Activated T-cell treated with anti-CD3 and anti-CD28 coated beads, Interleukin-2, amount 50 U/mL, for 1 hour (primary cell): Measurements from ENCODE around the gene PIGH.
"Not testable (repeated sequence)": the region's sequence is repeated elsewhere in the genome, so short reads cannot be mapped to it uniquely, and the experiment has no call there.

Experiments
- DNase-seq: peaks from one replicate; pipeline ENCODE4 v3.0.0-alpha.2; 2020

PIGH gene, protein sequence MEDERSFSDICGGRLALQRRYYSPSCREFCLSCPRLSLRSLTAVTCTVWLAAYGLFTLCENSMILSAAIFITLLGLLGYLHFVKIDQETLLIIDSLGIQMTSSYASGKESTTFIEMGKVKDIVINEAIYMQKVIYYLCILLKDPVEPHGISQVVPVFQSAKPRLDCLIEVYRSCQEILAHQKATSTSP

GRCh38 chr14:67599698-67600561 is at the start of gene PIGH:
Gene PIGH, minus strand, starts transcription at chr14:67600268. Its CDS starts 65 bp downstream, at chr14:67600203.
- DNase-seq = peak; percentile 97

DNA sequence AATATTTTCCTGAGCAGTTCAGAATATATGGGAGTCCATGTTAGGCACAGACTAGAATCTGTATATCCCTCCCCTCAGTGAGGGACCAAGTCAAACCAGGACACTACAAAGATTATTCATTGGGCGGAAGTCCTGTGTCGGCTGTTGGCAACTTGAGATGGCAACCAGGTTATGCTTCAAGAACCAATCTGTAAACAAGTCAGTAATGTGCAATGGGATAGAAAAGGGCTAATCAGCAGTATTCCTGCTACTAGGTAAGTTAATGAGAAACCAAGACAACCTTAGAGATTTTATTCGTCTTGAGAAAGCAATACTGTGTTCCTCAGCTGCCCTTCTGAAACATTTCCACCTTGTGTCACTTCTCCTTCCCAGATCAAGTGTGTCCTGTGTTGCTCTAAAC is 46.1 kb upstream of the PIGH start:
- DNase-seq = no peak

DNA sequence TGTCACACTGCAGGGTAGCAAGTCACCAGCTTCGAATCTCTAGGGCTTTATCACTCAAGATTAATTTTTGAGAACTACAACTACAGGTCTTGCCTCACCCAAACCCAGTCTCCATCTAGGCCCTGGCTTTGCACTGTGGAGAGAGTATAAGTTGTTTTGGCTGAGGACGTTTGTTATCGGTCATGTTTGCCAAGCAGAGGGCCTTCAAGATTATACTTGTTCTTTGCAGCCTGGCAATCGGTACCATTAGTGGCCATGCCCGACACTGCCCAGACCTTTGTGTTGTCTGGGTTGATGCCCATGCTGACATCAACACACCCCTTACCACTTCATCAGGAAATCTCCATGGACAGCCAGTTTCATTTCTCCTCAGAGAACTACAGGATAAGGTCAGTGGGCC is 45.3 kb upstream of the PIGH start:
- no peak for DNase-seq

DNA sequence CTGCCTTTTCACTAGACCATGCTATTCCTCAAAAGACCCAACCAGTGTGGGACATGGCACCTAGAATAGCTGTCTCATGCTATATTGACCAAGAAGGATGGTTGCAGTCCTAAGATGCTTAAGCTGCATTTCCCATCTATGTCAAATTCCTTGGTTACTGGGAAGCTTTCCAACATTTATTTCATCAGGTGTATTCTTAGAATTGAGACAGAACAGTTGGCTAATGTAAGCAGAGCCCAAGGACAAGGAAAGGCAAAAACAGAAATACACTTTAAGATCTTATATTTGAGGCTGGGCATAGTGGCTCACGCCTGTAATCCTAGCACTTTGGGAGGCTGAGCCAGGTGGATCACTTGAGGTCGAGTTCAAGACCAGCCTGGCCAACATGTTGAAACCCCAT is 44.4 kb upstream of the PIGH start:
- DNase-seq = no peak

GRCh38 chr14:67643713-67644112 is 43.6 kb upstream of the PIGH start:
- DNase-seq = no peak

DNA sequence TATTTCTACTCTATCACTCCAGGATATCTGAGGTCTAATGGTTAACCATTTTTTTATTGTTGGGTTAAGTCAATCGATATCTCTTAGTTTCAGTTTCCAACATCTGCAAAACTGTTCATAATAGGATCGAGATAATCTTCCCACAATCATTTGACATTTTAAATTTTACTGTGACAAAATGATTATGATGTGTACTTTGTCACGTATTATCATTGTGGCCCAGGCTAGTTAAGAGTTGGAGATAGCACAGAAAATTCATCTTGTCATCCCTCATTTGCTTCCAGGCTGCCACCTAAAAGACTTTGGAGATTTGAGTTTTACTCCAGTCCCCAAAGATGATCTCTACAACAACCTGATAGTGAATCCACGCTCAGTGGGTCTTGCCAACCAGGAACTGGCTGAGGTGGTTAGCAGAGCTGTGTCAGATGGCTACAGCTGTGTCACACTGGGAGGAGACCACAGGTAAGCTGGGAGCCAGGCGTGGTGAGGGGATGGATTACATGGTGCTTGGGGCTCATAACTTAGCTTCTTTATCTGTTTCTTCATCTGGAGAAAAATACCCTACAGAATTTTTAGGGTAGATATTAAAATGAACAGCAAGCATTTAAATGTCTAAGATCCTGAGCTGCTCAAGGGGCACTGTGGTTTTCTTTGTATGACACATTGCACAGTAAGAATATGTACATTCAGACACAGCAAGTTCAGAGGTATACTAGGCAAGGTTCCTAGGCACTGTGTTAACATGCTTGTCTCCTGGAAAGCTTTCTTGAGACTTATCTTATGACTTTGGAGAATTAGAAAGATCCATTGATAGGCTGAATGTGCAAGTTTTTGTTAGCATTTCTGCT is 42.1 kb upstream of the PIGH start:
- DNase-seq = no peak

GRCh38 chr14:67641480-67641879 is 41.4 kb upstream of the PIGH start:
- DNase-seq = no peak

- no peak for DNase-seq
These were observed 38.6 kb upstream of the PIGH start for GRCh38 chr14:67638642-67639041.

- no peak for DNase-seq
These were observed 36.4 kb upstream of the PIGH start for GRCh38 chr14:67636361-67636919.

DNA sequence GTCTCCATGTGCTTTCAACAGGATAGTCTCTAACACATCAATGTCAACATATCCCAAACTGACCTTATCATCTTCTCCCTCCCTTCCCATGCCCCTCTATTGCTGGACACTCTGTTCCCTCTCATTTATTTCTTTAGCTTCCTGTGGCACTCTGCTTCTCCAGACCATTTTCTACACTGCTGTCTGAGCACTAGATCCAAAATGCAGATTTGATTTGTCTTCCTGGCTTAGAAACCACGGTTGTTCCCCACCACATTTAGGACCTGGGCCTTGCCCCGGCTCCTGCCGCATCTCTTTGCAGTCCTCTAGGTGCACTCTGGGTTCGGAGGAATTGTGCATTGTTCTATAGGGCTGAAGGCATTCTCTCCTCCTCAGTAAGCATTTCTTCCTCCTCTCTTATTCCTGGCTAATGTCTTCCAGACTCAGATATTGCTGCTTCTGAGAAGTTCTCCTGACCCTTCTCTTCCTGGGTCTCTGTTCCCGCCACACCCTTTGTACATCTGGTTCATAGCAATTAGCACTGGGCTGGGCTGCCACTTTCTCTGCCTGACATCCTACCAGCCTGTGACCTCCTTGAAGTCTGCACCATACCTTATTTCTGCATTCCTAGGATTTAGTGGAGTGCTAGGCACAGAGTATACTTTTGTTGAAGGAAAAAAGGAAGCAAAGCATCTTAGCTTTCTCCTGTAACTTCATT is 33.5 kb upstream of the PIGH start:
- no peak for DNase-seq

GRCh38 chr14:67630938-67631337 is 30.9 kb upstream of the PIGH start:
- DNase-seq = no peak

GRCh38 chr14:67630186-67630585 is 30.1 kb upstream of the PIGH start:
- DNase-seq = no peak

DNA sequence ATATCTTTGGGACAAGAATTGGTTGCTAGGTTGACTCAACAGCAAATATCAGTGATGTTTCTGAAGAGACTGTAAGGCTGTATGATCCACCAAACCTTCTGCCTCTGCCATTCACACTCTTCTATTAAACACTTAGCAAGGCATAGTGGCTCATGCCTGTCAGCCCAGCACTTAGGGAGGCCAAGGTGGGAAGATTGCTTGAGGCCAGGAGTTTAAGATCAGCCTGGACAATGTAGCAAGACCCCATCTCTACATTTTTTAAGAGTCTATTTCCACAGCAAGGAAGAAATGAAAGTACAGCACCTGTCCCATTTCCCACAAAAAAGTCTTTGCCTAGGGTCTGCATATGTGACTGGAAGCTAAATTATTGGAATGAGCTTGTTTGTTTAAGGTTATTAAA is 27.5 kb upstream of the PIGH start:
- no peak for DNase-seq

DNA sequence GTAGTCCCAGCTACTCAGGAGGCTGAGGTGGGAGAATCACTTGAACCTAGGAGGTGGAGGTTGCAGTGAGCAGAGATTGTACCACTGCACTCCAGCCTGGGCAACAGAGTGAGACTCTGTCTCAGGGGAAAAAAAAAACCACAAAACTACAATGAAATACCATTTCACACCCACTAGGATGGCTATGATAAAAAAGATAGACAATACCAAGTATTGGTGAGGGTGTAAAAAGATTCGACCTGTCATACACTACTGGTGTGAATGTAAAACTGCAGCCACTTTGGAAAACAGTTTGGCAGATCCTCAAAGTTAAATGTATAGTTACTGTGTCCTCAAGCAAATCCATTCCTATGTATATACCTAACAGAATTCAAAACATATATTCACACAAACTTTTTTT is 26.1 kb upstream of the PIGH start:
- DNase-seq = not testable (repeated sequence)

GRCh38 chr14:67623114-67623513 is 23.0 kb upstream of the PIGH start:
- DNase-seq = no peak

DNA sequence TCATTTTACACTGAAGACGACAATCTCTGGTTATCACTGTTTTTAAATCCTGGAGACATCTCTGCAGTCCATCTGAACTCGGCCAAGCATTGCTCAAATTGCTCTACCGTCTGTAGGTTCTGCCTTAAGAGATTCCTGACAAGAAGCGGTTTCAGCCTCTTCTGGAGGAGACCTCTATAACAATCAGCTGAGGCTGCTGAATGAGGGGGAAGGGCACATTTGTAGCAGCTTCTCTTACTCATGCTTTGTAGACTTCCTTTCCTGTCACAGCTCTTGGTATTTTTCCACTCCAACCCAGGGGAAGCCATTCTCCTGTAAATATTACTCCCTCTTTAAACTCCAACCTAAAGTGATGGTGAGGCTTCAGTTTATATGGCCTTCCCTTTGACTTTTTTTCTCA is 22.6 kb upstream of the PIGH start:
- no peak for DNase-seq

- DNase-seq = no peak
These were observed 20.2 kb upstream of the PIGH start for GRCh38 chr14:67620217-67620785.

DNA sequence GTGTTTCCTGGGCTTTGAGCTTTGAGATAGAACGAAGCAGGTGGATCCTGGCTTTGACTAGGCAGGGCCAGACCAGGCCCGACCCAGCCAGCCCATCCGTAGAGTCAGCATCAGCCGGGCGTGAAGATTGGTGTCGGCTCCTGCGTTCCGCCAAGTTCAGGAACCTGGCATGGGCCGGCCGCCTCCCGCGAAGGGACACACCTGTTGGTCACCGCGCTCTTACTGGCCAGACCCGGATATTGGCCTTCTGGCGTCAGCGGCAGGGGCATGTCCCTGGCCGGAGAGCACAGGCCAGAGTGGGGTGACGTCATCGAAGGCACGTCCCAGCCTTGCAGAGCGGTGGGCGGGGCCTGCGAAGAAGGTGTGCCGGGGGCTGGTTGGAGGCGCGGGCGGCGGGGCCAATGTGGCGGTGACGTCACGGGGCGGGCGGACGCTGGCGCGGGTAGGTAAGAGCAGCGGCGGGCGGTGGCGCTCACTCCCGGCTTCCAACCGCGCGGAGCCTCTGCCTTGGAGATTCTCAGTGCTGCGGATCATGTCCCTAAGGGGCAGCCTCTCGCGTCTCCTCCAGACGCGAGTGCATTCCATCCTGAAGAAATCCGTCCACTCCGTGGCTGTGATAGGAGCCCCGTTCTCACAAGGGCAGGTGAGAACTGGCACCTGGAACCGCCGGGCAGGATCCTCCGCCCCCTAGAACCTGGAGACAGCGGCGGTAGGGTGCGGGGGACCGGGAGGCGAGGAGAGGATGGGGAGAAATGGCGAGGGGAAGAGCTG is 19.6 kb upstream of the PIGH start, which contains the start of gene ARG2:
Gene ARG2, plus strand, starts transcription at position 475 of the 771 bp plus-strand sequence. Its CDS starts 58 bp downstream, at position 533.
- peak; percentile 98 for DNase-seq

GRCh38 chr14:67618617-67619063 is 18.6 kb upstream of the PIGH start:
- DNase-seq = peak; percentile 36

DNA sequence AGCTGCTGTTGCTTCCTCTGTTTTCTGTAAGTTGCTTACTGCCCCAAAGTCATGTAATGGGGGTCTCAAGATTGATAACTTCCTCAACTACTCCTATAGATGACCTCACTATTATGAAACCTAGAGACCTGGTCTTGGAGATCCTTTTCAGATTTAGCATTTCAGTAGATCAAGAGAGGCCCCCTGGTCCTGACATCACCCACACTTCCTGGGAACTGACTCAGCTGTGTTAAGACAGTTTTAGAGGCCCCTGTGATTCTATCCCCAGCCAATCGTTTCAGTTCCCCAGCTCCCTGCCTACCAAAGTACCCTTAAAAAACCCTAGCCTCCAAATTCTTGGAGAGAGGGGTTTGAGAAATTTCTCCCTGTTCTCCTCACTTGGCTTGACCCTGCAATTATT is 10.4 kb upstream of the PIGH start:
- DNase-seq = no peak

- no peak for DNase-seq
These were observed 9.7 kb upstream of the PIGH start for GRCh38 chr14:67609642-67610310.
